ENCODE results near the gene SELENOI. TPM values are rescaled to one million over a fixed set of nuclear protein-coding genes. Genes with fewer than 3 reads are reported as not detected.

SELENOI gene
- total RNA-seq, 1 experiment from 2014 or later, result 63.3 TPM

DNA sequence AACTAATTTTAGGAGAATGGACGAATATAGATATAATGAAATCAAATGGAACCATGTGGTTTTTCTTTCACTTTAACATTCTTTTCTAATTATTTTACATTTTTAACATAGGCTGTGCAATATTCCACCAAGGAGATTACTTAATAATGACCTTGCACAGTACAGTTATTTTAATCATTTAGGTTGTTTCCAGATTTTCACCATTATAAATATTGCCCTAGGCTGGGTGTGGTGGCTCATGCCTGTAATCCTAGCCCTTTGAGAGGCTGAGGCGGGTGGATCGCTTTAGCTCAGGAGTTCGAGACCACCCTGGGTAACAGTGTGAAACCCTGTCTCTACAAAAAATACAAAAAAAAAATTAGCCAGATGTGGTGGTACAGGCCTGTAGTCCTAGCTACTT is 41.2 kb downstream of the SELENOI start:
- RAD21 ChIA-PET (ENCODE audit: low non-redundant PET in 1 of 2, low total read pairs in 2 of 2, uncharacterized antibody in 2 of 2, unreplicated experiment in 2 of 2), result no interaction called here
- TF ChIP-seq RAD21 (IDR thresholded peaks at IDR 0.05; ENCODE audit: low read depth) (no peak), ZNF274 (IDR thresholded peaks at IDR 0.05; ENCODE audit: low read depth, low read length) (no peak), ZFX (IDR thresholded peaks at IDR 0.05) (no peak), CBX3 (IDR thresholded peaks at IDR 0.05; ENCODE audit: low read depth) (no peak), POLR2AphosphoS5 (IDR thresholded peaks at IDR 0.05; ENCODE audit: low read depth, low read length) (no peak), ELF1 (IDR thresholded peaks at IDR 0.05; ENCODE audit: borderline replicate concordance, low read depth) (no peak), YY1 (IDR thresholded peaks at IDR 0.05; ENCODE audit: extremely low read depth, insufficient replicate concordance, low read depth, low read length) (no peak), SP1 (IDR thresholded peaks at IDR 0.05; ENCODE audit: low read depth) (no peak), TCF7L2 (IDR thresholded peaks at IDR 0.05; ENCODE audit: borderline replicate concordance, extremely low read depth, insufficient read depth, insufficient read length) (no peak), EZH2 (IDR thresholded peaks at IDR 0.05) (no peak), JUND (IDR thresholded peaks at IDR 0.05) (no peak), SRF (IDR thresholded peaks at IDR 0.05; ENCODE audit: low read depth) (no peak), FOSL1 (IDR thresholded peaks at IDR 0.05; ENCODE audit: low read depth) (no peak)
- TF ChIP-seq, protein P1, sequence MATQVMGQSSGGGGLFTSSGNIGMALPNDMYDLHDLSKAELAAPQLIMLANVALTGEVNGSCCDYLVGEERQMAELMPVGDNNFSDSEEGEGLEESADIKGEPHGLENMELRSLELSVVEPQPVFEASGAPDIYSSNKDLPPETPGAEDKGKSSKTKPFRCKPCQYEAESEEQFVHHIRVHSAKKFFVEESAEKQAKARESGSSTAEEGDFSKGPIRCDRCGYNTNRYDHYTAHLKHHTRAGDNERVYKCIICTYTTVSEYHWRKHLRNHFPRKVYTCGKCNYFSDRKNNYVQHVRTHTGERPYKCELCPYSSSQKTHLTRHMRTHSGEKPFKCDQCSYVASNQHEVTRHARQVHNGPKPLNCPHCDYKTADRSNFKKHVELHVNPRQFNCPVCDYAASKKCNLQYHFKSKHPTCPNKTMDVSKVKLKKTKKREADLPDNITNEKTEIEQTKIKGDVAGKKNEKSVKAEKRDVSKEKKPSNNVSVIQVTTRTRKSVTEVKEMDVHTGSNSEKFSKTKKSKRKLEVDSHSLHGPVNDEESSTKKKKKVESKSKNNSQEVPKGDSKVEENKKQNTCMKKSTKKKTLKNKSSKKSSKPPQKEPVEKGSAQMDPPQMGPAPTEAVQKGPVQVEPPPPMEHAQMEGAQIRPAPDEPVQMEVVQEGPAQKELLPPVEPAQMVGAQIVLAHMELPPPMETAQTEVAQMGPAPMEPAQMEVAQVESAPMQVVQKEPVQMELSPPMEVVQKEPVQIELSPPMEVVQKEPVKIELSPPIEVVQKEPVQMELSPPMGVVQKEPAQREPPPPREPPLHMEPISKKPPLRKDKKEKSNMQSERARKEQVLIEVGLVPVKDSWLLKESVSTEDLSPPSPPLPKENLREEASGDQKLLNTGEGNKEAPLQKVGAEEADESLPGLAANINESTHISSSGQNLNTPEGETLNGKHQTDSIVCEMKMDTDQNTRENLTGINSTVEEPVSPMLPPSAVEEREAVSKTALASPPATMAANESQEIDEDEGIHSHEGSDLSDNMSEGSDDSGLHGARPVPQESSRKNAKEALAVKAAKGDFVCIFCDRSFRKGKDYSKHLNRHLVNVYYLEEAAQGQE (IDR thresholded peaks at IDR 0.05; ENCODE audit: low read depth), result no peak
- TF ChIP-seq, protein P2, sequence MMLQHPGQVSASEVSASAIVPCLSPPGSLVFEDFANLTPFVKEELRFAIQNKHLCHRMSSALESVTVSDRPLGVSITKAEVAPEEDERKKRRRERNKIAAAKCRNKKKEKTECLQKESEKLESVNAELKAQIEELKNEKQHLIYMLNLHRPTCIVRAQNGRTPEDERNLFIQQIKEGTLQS (IDR thresholded peaks at IDR 0.05), result no peak
- TF ChIP-seq, protein P3, sequence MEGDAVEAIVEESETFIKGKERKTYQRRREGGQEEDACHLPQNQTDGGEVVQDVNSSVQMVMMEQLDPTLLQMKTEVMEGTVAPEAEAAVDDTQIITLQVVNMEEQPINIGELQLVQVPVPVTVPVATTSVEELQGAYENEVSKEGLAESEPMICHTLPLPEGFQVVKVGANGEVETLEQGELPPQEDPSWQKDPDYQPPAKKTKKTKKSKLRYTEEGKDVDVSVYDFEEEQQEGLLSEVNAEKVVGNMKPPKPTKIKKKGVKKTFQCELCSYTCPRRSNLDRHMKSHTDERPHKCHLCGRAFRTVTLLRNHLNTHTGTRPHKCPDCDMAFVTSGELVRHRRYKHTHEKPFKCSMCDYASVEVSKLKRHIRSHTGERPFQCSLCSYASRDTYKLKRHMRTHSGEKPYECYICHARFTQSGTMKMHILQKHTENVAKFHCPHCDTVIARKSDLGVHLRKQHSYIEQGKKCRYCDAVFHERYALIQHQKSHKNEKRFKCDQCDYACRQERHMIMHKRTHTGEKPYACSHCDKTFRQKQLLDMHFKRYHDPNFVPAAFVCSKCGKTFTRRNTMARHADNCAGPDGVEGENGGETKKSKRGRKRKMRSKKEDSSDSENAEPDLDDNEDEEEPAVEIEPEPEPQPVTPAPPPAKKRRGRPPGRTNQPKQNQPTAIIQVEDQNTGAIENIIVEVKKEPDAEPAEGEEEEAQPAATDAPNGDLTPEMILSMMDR (IDR thresholded peaks at IDR 0.05 in 2 of 3, conservative IDR thresholded peaks at IDR 0.05 in 1 of 3; ENCODE audit: borderline replicate concordance in 1 of 3, insufficient read depth in 1 of 3, low read depth in 2 of 3, low read length in 2 of 3), result no peak
- TF ChIP-seq, protein P4, sequence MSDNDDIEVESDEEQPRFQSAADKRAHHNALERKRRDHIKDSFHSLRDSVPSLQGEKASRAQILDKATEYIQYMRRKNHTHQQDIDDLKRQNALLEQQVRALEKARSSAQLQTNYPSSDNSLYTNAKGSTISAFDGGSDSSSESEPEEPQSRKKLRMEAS (IDR thresholded peaks at IDR 0.05), result no peak
- no peak overlapping the region for H3K27ac ChIP-seq (ENCODE audit: low read depth, low read length)
- H3K27me3 ChIP-seq (ENCODE audit: insufficient read depth, low read length), result no peaks in the 10 kb centered on the region
- DNase-seq (ENCODE audit: low read depth, low spot score) (no peak), ATAC-seq (no peak)
- CTCF ChIA-PET, result no interaction called here
- H4K20me1 ChIP-seq (ENCODE audit: insufficient read depth), result no peaks in the 10 kb centered on the region
- no peaks in the 10 kb centered on the region for H3K79me2 ChIP-seq (ENCODE audit: insufficient read depth, low read length)
- H3K9me3 ChIP-seq (ENCODE audit: control insufficient read depth in 1 of 2, insufficient read depth in 1 of 2, low read depth in 1 of 2, low read length in 2 of 2), result no peaks in the 10 kb centered on the region
- no peaks in the 10 kb centered on the region for H3K4me1 ChIP-seq (ENCODE audit: control insufficient read depth in 1 of 2, insufficient read depth in 2 of 2, low read length in 2 of 2)
- POLR2A ChIA-PET, result no interaction called here
- intact Hi-C loops (cut with micrococcal nuclease), result no loop called here
- no TSS peak for BruUV-seq (replicated peaks)
- H3K36me3 ChIP-seq (ENCODE audit: control insufficient read depth in 1 of 2, insufficient read depth in 2 of 2, low read length in 2 of 2), result peaks cover 22% of the 10 kb centered on the region in 2 experiments
- H3K4me3 ChIP-seq (replicated peaks in 1 of 2; ENCODE audit: low read depth in 1 of 2, low read length in 2 of 2), result no peak overlapping the region
- no peak overlapping the region for H3K4me2 ChIP-seq (ENCODE audit: low read length)
- no peak overlapping the region for H3K9ac ChIP-seq (ENCODE audit: low read length)
- no peaks in the 10 kb centered on the region for H3K9me2 ChIP-seq (ENCODE audit: insufficient read depth)
- no peak overlapping the region for H2AFZ ChIP-seq (ENCODE audit: low read depth, low read length, poor library complexity, severe bottlenecking)

All from HCT116 (cell line).